ENCODE data around the gene TFF2.

TFF2 gene

DNA sequence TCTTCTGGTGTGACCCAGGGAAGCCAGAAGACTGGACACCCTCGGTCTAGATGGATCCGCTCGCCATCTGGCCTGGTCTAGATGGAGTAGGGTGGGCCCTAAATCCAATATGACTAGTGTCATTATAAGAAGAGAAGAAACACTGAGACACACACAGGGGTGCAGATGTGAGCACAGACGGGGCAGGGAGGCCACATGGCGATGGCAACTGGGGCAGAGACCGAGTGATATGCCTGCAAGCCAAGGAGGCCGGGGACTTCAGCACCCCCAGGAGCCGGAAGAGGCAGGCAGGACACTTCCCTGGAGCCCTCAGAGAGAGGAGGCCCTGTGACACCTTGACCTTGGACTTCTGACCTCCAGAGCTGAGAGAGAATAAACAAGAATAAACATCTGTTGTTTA lies 30.0 kb downstream of the TFF2 start:
- DNase-seq (ENCODE audit: low read depth) = no peak

DNA sequence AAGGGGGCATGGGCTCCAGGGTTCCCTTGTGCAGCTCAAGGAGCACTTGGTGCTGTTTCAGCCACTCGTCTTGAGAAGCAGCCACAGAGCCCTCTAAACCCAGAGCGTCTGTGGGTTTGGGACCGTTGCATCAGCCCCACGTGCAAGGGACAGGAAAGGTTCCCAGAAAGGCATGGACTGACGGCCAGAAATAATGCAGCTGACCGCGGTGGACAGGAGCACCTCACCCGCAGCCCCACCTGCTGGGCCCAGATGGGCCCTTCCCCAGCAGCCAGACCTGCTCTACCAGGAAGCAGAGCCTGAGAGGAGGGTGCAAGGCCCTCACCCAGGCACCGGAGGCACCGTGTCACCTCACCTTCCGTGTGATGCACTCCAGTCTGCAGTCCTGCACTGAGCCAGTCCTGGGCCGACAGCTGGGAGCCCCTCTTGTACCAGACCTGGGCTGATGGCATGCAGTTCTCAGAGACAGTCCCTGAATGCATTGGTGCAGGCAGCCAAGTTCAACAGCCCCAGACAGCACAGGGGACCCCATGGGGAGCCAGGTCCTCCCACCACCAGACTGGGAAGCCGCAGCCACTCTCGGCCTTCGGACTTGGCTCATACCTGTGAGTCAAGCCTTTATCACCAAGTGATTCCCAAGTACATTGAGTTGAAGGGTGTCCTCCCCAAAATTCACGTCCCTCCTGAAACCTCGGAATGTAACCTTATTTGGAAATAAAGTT lies 30.8 kb downstream of the TFF2 start:
- no peak for DNase-seq (ENCODE audit: low read depth)

- DNase-seq (ENCODE audit: low read depth) = no peak
Observed at GRCh38 chr21:42319376-42319775, 31.4 kb downstream of the TFF2 start.

DNA sequence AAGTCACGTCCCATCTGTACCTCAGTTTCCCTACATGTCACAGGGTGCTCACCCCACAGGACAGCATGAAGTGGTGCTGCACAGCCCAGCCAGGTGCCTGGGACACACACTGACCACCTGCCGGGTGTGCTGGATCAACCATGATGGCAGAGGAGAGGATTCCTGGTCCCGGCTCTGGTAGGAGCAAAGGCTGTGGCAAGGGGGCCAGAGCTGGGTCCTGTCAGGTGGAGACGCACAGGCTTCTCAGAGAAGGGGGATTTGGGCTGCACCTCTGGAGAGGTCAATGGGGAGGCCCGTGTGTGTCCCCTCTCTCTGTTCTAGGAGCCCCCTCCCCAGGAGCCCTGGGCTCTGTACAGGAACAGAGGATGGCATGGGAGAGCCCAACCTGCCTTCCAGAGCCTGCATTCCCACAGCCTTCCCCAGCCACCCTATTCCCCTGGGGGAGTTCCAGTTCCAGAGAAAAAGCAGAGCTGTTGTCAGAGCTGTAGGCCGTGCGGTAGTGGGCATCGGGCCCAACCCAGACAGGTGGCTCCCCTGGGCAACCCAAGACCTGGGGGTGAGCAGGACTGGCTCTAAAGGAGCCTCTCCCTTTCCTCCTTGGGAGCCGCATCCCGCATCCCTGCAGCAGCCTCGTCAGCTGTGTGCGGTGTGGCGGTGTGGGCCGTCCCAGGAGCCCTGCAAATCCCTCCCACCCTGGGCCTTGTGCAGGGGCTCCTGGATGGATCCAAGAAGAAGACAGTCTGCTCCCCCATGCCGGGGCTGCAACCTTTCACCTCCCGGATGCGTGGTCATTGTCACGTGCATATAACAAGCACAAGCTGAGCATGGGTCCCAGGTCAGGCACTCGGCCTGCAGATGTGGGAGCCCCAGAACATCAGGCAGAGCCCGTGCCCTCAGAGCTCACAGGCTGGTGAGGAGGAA lies 32.7 kb downstream of the TFF2 start:
- no peak for DNase-seq (ENCODE audit: low read depth)

GRCh38 chr21:42317341-42317741 lies 33.5 kb downstream of the TFF2 start:
- no peak for DNase-seq (ENCODE audit: low read depth)

- no peak for DNase-seq (ENCODE audit: low read depth)
Observed at GRCh38 chr21:42316891-42317290, 33.9 kb downstream of the TFF2 start.

DNA sequence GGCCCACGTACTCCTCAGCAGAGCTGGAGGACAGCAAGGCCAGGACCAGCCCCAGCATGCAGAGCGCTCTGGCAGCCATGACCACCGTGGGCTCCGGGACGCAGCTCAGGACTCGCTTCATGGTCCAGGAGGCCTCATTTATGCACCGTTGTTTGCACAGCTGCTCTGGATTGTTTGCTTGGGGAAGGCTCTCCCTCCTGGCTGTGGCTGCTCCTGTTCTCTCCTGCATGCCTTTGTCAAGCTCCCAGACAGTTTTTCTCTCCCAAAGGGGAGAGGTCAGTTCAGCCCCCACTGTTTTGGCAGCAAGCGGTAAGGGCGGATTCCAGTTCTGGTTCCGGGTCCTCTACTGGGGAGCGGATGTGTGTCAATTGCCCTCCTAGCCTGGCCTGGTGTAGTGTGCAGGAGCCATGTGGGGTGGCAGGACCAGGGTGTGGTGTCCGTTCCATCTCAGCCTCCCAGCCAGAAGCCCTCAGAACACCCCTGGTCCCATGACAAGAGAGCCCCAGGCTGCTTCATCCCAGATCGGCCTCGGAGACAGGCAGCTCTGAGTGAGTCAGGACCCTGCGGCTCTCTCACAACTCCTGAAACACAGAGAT lies 35.4 kb downstream of the TFF2 start, which contains the start of gene TFF3:
Gene TFF3 (minus strand): TSS at position 114 of the 596 bp plus-strand sequence. CDS start 35 bp downstream, at position 79.
- DNase-seq (ENCODE audit: low read depth) = no peak

- no peak for DNase-seq (ENCODE audit: low read depth)
Observed at GRCh38 chr21:42314616-42315295, 36.0 kb downstream of the TFF2 start.

GRCh38 chr21:42313501-42313969 lies 37.3 kb downstream of the TFF2 start:
- no peak for DNase-seq (ENCODE audit: low read depth)

DNA sequence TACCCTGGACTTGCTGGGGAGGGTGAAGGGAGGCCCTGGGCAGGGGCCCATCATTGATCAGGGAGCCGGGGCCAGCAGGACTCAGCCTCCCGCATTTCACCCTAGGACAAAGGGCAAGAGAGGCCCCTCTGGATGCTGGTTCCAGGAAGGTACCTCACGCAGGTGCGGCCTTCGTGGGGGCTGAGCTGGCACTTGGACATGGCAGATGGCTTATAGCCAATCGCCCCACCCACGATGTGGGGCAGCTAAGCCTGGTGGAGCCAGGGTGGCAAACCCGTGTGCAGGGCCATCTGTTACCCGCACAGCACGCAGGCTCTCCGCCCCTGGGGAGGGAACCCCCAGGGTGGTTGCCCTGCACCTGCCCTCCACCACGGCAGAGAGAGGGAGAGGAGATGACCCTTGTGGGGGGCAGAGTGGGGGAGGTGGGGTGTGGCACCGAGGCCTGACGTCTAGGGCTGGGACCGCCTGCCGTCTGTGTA lies 38.1 kb downstream of the TFF2 start:
- no peak for DNase-seq (ENCODE audit: low read depth)

DNA sequence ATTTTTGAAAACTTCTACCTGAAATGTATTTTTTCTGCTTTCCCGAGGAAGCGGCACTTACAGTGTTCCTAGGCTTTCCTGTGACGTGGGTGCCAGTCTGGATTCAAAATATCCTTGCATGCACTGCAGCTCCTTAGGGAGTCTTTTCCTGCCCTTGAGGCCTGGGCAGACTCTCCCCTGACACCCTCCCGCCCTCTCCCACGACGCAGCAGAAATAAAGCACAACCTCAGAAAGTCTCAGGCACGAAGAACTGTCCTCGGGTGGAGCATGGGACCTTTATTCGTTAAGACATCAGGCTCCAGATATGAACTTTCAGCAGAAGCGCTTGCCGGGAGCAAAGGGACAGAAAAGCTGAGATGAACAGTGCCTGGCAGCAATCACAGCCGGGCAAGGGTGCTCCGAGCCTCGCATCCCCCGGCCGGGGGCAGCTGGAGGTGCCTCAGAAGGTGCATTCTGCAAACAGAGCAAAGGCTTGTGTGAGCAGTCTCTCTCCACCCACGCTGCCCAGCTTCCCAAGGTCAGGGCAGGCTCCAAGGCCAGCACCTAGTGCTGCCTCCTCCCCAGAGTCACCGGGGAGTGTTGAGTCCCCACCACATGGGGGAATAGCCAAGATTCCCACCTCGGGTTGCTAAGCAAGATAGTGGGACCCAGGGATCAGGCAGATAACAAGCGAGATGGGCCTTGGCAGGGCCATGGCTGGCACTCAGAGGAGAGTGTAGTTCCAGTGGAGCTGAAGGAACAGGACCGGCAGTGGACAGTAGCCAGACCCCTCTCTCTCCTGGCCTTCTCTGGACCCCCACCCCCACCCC lies 38.8 kb downstream of the TFF2 start:
- DNase-seq (ENCODE audit: low read depth) = no peak

DNA sequence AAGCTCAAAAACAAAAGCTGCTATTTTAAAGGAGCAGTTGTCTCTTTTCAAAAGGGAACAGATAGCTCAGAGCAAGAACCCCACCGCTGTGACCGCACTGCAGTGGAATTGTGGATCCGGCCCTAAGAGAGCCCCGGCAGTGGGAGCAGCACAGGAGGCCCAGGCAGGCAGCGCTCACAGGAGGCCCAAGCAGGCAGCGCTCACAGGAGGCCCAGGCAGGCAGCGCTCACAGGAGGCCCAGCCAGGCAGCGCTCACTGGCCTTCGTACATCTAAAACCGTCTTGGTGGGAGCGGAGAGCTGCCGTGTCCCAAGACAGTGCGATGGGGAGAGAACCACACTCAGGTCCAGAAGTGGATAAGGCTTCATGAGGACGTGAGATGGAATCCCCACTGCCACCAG lies 39.6 kb downstream of the TFF2 start:
- DNase-seq (ENCODE audit: low read depth) = no peak

GRCh38 chr21:42310411-42311001 lies 40.3 kb downstream of the TFF2 start:
- DNase-seq (ENCODE audit: low read depth) = no peak

DNA sequence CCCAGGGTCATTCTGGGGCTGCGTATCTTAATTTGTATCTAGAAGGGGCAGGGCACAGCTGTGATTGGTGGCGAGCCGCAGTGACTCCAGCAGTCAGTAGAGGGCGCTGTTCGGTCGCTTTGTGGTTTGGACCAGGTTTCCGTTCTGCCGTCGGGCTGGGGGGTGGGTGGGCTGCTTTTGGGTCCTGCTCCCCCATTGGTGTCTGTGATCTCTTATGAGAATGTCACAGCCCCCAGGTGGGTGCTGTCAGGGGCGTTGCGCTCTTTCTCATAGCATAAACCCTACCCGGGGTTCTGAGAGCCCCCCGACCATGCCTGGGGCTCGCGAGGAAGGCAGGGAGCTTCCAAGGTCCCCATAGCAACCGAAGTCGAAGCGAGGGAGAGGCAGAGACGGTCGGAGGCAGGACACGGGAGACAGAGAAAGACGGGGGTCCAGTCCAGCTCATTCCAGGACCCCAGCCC lies 41.0 kb downstream of the TFF2 start:
- peak; percentile 37 for DNase-seq (ENCODE audit: low read depth)

GRCh38 chr21:42308914-42309752 lies 41.7 kb downstream of the TFF2 start:
- DNase-seq (ENCODE audit: low read depth) = no peak

- no peak for DNase-seq (ENCODE audit: low read depth)
Observed at GRCh38 chr21:42308161-42308913, 42.5 kb downstream of the TFF2 start.

DNA sequence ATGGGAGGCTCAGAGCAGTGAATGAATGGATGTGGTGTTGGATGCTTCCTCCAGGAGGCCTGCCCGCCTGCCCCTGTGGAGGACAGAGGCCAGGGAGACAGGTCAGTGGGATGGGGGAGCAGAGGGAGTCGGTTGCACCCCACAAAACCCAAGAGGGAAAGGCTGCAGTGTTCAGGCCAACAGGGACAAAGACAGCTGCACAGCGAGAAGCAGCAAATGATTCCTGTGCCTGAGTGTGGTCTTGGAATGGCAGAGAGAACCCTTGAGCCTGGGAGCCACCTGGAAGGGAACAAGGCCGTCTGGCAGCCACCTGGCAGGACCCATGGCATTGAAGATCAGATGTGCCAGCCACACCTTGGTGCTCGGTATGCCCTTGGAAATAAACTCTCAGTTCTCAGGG lies 43.7 kb downstream of the TFF2 start:
- no peak for DNase-seq (ENCODE audit: low read depth)

- DNase-seq (ENCODE audit: low read depth) = no peak
Observed at GRCh38 chr21:42306366-42307035, 44.3 kb downstream of the TFF2 start.

Measured in stimulated activated CD8-positive, alpha-beta memory T cell treated with anti-CD3 and anti-CD28 coated beads, Interleukin-12 subunit alpha, Interleukin-12 subunit beta, amount 100 ng/mL, for 4 hours (primary cell).